SU-DHL-6 (cell line): ENCODE measurements around the gene ABHD17B.

Source experiments
- CTCF ChIP-seq: fragments of 200-600 bp; sonication (generic); IDR thresholded peaks from one replicate; pipeline ENCODE4 v1.5.1; 2017; ENCODE audit warnings: antibody characterized with exemption, mild to moderate bottlenecking, low read length, moderate library complexity; ENCODE audit not compliant: insufficient read depth, poor library complexity, severe bottlenecking
- EZH2phosphoT487 ChIP-seq: fragments of 200-600 bp; sonication (generic), shearing (Covaris generic); conservative IDR thresholded peaks from 2 replicates; pipeline ENCODE4 v1.6.1; 2018; ENCODE audit warnings: mild to moderate bottlenecking, antibody characterized with exemption, low read length, moderate library complexity, mixed read lengths

- TF ChIP-seq CTCF: no peak
- no peak for TF ChIP-seq EZH2phosphoT487
Measured at GRCh38 chr9:71861618-71862017, 49.4 kb downstream of the ABHD17B start.
